BJ (cell line): Measurements from ENCODE around the gene EPB41L2. TPM values are rescaled to one million over a fixed set of nuclear protein-coding genes. Genes with fewer than 3 reads are reported as not detected.

Experiments used
- CTCF ChIA-PET: fragments of 350-600 bp; formaldehyde crosslinking; extraction: SDS; loops from one replicate; lab custom pipeline; 2021; ENCODE audit warnings: antibody characterized with exemption, inconsistent platforms; lab: Yijun Ruan, JAX
- POLR2A ChIA-PET: fragments of 300-600 bp; sonication (Branson Sonifier 250); formaldehyde crosslinking; extraction: SDS; loops from one replicate; lab custom pipeline; 2021; ENCODE audit warnings: antibody characterized with exemption; lab: Charles Lee
- DNase-seq: peaks from one replicate; pipeline ENCODE4 v3.0.0-alpha.2; 2011; ENCODE audit warnings: low read depth
- H3K27me3 ChIP-seq: 2 replicates; pipeline ENCODE4 v1.6.0; 2011; ENCODE audit warnings: low read length; ENCODE audit not compliant: control insufficient read depth, insufficient read depth
- H3K36me3 ChIP-seq: 2 replicates; pipeline ENCODE4 v1.5.1; 2011; ENCODE audit warnings: low read length; ENCODE audit not compliant: control insufficient read depth, insufficient read depth
- H3K4me3 ChIP-seq: 2 replicates; pipeline ENCODE4 v1.5.1; 2011; ENCODE audit warnings: low read depth, mild to moderate bottlenecking, control low read depth, low read length
- polyA plus RNA-seq: library from polyadenylated mRNA; depleted of rRNA; stranded (reverse); fragments of >200 nt; gene quantifications from 2 replicates; pipeline ENCODE4 v1.2.3, GENCODE V29; 2011
- TF ChIP-seq, protein P1 (sequence below): IDR thresholded peaks from 2 replicates; pipeline ENCODE4 v1.5.1; 2011; ENCODE audit warnings: low read depth, mild to moderate bottlenecking, control low read depth, inconsistent platforms, low read length, moderate library complexity; ENCODE audit not compliant: insufficient read depth

Gene EPB41L2
- polyA plus RNA-seq, 1 experiment, result 24.5 TPM

DNA sequence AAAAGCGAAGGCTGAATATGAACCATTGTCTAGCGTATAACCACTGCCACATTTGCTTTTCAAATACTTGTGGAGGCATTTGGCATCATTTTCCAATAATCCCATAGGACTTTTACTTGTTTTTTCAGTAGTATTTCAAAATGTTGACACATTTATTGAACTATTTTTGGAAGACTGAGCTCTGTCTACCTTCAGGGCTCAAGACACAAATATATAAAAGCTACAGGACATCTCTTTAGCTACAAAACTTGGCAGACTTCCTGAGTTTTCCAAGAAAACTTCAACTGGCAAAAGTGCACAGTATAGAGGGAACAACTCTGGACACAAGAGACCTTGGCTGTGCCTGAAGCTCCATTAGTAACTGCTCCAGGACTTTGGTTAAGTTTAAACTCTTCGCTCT, 13.4 kb downstream of the EPB41L2 start:
- H3K27me3 ChIP-seq, result no peaks in the 10 kb centered on the region
- DNase-seq, result no peak
- CTCF ChIA-PET, result interaction anchor here (0.6 to 1.9 kb wide), 4 partner anchors 12 to 164 kb away, joined by 3 to 5 read pairs (median 4); no protein-coding TSS in a partner anchor
- no peaks in the 10 kb centered on the region for H3K36me3 ChIP-seq
- TF ChIP-seq, protein P1, sequence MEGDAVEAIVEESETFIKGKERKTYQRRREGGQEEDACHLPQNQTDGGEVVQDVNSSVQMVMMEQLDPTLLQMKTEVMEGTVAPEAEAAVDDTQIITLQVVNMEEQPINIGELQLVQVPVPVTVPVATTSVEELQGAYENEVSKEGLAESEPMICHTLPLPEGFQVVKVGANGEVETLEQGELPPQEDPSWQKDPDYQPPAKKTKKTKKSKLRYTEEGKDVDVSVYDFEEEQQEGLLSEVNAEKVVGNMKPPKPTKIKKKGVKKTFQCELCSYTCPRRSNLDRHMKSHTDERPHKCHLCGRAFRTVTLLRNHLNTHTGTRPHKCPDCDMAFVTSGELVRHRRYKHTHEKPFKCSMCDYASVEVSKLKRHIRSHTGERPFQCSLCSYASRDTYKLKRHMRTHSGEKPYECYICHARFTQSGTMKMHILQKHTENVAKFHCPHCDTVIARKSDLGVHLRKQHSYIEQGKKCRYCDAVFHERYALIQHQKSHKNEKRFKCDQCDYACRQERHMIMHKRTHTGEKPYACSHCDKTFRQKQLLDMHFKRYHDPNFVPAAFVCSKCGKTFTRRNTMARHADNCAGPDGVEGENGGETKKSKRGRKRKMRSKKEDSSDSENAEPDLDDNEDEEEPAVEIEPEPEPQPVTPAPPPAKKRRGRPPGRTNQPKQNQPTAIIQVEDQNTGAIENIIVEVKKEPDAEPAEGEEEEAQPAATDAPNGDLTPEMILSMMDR, result no peak
- H3K4me3 ChIP-seq, result no peak overlapping the region
- POLR2A ChIA-PET, result no interaction called here

DNA sequence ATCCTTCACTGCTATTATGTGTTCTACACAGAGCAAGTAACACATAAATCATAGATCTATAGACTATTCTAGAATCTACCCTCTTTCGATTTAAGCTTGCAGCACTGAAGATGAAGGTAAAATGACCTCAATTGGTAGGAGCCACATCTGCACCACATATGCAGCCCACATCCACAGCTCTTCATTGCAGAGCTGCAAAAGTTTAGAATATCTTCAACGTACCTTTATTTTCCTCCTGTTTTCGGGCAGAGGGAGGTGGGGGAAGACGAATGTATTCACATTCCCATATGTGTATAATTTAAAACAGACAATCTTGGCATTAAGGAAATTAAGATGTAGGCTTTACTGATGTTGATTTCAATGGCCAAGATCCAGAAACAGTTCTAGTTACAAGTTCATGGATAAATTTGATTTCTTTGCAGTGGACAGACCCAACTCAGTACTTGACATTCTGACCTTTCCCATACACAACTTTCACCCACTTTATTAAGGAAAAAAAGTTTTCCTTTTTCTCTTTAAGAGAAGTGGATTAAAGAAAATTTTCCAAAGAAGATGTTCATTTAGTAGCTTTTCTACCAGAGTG, 14.0 kb downstream of the EPB41L2 start:
- TF ChIP-seq, protein P1, result no peak
- H3K4me3 ChIP-seq, result no peak overlapping the region
- no peaks in the 10 kb centered on the region for H3K36me3 ChIP-seq
- ChIA-PET POLR2A (no interaction called here), CTCF (interaction anchor here (0.6 to 1.9 kb wide), 4 partner anchors 12 to 163 kb away, joined by 3 to 5 read pairs (median 4); no protein-coding TSS in a partner anchor)
- H3K27me3 ChIP-seq, result no peaks in the 10 kb centered on the region
- DNase-seq, result no peak

DNA sequence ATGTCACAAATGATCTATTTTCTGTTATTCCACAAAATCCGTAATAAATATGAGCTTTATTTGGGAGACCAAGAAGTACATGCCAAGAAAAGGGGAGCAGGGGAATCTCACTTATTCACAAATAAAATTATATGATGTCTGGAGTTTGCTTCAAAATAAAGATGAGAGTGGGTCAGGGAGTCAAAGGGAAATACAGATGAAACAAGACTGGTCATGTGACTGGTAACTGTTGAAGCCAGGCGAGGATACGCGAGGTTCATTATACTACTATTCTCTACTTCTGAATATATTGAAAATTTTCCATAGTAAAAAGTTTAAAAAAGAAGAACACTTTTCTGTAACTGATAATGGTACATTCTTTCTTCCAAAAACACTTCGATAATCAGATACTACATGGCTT, 14.6 kb downstream of the EPB41L2 start:
- DNase-seq, result no peak
- ChIA-PET CTCF (interaction anchor here (1.5 to 1.9 kb wide), 2 partner anchors 11 to 13 kb away, joined by 3 to 5 read pairs; no protein-coding TSS in a partner anchor), POLR2A (no interaction called here)
- Histone ChIP-seq H3K4me3 (no peak overlapping the region), H3K36me3 (no peaks in the 10 kb centered on the region), H3K27me3 (no peaks in the 10 kb centered on the region)
- TF ChIP-seq, protein P1, result no peak

DNA sequence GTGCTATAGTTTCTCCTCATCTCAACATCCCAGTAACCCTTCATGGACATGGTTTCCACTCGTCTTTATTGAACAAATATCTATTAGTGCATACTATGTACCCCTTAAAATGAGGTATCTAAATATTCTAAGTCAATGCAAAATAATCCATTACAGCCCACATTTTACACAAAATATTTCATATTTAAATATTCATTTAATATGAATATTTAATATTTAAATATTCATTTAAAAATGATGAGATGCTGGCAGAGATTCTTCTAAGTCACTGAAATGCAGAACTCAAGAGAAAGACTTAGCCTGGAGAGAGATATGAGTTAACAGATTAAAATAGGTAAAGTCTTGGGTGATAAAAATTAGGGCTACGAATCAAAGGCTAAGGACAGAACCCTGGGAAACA, 17.9 kb downstream of the EPB41L2 start:
- Histone ChIP-seq H3K4me3 (no peak overlapping the region), H3K36me3 (no peaks in the 10 kb centered on the region), H3K27me3 (no peaks in the 10 kb centered on the region)
- POLR2A ChIA-PET, result no interaction called here
- TF ChIP-seq, protein P1, result no peak
- CTCF ChIA-PET, result no interaction called here
- DNase-seq, result no peak

DNA sequence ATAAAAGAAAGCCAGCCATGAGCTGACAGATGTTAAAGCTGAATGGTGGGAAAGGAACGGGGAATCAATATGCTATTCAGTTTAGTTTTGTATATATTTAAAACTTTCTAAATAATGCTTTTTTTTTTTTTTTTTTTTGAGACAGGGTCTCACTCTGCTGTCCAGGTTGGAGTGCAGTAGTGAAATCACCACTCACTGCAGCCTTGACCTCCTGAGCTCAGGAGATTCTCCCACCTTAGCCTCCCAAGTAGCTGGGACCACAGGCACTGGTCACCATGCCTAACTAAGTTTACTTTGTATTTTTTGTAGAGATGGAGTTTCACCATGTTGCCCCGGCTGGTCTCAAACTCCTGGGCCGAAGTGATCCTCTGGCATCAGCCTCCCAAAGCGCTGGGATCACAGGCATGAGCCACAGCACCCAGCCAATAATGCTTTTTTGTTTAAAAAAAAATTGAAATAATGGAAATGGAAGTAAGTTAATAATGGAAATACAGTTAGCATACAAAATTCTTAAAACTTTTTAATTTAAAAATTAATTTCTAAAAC, 19.1 kb downstream of the EPB41L2 start:
- ChIA-PET CTCF (no interaction called here), POLR2A (no interaction called here)
- TF ChIP-seq, protein P1, result no peak

More for the DNA sequence above, 19.1 kb downstream of the EPB41L2 start:
- DNase-seq, result no peak
- Histone ChIP-seq H3K27me3 (no peaks in the 10 kb centered on the region), H3K36me3 (no peaks in the 10 kb centered on the region), H3K4me3 (no peak overlapping the region)
